Measurements from ENCODE around the gene VILL.

GRCh38 chr3:37984051-37984450 is 6.5 kb upstream of the VILL start:
- TF ChIP-seq ZFX (IDR thresholded peaks at IDR 0.05) (no peak), CTCF (conservative IDR thresholded peaks at IDR 0.05) (no peak)
